Left cardiac atrium (tissue), 4 donors: ENCODE measurements around the gene TCP11L1. TPM values are rescaled to one million over a fixed set of nuclear protein-coding genes. Genes with fewer than 3 reads are reported as not detected.
"Not testable (repeated sequence)": the region's sequence is repeated elsewhere in the genome, so short reads cannot be mapped to it uniquely, and the experiment has no call there.

Source experiments
- ATAC-seq, 2 donors: fragments of 200-7000 bp; cut with Tn5 transposase; one replicate each; pipeline ENCODE4 v1.9.1; 2020; ENCODE audit warnings: mild to moderate bottlenecking in 2 of 2, moderate library complexity in 2 of 2
- DNase-seq: peaks from one replicate; pipeline ENCODE4 v3.0.0-alpha.2; 2020
- intact Hi-C, 2 donors: fragments of 100-400 bp; cut with DNase I; formaldehyde crosslinking; loops; one replicate each; pipeline versions ENCODE4 v1.14.1 to v1.15.1; 2022 to 2023
- total RNA-seq, 2 donors: library from RNA; stranded (reverse); fragmentation: NEBNext Ultra II Directional; extraction: Animal tissue kit (Norgen Biotek cat#: 25700); gene quantifications; one replicate each; pipeline ENCODE4 v1.2.1, GENCODE V29; 2021
- donor health status: DM: no; HTN: yes; CAD: no.
- donor health status: DM: no; HTN: yes; CAD: no; lungs with severe emphysema.
- donor health status: DM: yes; HTN: yes; CAD: no.
- donor health status: Dilated cardiomyopathy.

Gene TCP11L1
- total RNA-seq, 2 donors from 2014 or later = 9.7 to 9.8 TPM

DNA sequence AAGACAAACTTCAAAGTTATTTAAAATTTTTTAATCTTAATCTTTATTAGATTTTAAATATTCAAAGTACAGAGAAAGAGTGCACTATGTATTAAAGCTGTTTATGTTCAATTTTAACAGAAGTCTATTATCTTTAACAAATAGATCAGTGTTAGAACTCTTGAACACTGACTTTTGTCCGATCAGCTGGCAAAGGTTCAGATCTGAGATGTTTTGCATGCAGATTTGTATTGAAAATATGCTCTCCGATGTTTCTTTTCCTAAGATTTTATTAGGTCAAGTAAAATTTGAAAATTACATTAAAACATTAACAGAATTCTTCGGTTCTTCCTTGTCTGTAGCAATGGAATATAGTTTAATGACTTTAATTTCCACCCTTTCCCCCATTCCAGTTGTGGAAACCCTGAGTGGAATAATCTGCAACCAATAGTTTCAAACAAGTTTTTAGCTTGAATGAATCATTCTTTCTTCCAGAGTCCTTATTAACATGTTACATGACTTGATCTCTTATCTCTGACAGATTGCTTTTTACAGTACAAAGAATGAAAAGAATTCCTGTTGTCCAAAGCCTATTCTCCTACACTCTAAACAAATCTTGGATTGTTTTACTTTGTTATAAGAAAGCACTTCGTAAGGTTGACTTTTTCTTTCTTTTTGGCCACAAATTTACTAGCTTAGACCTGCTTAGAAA is 11.4 kb upstream of the TCP11L1 start:
- intact Hi-C loops = no loop called here
- ATAC-seq (no peak), DNase-seq (no peak)

DNA sequence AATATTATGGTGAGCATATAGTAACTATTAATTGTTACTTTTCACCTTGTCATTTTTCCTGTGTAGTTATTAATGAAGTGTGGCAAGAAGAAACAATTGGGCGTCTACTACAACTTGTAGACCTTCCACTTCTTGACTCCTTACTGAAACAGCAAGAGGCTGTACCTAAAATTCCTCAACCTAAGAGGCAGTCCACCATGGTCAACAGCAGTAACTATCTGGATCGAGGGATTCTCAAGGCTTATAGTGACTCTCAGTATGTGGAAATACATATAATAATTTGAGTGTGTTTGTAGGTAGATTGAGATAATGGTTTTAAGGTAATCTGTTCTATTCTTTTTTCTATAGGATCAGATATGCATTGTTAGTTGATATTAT is 10.8 kb upstream of the TCP11L1 start:
- intact Hi-C loops = no loop called here
- no peak for ATAC-seq

DNA sequence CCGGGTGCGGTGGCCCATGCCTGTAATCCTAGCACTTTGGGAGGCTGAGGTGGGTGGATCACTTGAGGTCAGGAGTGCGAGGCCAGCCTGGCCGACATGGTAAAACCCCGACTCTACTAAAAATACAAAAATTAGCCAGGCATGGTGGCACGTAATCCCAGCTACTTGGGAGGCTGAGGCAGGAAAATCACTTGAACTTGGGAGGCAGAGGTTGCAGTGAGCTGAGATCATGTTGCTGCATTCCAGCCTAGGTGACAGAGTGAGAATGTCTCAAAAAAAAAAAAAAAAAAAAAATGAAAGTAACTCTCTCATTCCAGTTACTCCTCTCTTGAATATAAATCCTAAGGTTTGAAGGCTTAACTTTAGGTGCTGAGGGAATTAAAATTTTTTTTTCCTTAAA is 10.2 kb upstream of the TCP11L1 start:
- intact Hi-C loops, ATAC-seq, DNase-seq: not testable (repeated sequence)

More for the DNA sequence above, 10.8 kb upstream of the TCP11L1 start:
- no peak for DNase-seq

DNA sequence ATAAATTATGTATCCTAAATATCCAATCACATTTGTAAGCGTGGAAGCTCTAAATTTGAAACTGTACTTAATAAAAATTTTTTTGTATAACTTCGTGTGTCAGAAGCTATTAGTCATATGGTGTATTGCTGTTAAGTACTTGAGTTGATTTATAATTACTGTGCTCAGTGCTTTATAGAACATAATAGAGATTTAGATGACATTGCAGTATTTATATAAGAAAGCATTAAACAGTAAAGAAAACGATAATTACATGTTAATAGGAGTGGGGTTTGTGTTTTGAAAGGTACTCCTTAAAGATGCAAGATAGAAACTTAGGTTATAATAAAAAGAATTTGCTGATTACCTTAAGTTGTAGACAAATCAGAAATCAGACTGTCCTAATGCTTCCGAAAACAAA is 5.9 kb upstream of the TCP11L1 start:
- ATAC-seq (no peak), DNase-seq (no peak)
- intact Hi-C loops = no loop called here

DNA sequence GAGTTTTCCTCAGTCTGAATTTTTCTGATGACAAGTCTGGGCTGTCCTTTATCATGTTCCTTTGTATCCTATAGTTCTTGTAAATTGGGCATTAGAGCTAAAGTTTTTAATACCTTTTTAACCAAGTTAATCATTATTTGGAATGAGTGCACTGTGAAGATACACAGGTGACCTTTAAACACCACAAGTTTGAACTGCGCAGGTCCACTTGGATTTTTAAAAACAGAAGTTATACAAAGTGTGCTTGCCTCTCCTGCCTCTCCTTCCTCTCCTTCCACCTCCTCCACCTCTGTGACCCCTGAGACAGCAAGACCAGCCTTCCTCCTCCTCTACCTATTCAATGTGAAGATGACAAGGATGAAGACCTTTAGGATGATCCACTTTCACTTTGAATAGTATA is 4.4 kb upstream of the TCP11L1 start:
- intact Hi-C loops = no loop called here
- ATAC-seq = no peak
- DNase-seq = no peak

DNA sequence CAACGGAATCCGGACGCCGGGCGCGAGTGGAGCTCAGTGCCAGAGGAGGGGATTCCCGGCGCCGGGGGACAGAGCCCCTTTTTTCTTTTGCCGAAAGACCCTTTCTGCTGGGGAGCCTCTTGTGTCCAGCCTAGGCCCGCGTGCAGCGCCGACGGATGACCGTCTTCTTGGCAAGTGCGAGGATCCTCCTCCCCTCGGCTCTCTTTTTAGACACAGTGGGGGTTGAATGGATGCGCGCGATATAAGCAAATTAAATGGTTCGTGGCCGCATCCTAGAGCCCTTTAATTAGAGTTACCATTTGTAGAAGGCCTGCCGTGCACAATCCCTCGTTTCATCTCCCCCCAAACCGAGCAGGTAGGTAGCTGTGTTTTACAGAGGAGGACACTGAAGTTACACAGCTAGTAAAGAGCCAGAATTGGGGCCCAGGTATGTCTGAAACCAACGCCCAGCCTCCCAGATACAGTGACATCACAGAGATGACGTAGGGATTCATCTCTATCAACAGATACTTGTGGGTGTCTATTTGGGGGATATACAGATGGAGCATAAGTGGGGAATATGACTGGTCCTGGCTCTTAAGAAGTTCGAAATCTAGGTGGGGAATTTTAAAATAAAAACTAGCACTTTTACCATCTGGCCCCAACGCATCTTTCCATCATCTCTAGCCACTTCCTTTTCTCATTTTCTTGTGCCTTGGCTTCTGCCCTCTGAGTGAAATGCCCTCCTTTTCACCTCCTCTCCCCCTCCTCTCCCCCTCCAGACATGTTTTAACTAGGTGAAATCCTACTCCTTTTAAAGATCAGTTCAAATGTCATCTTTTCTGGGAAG is 875 bp downstream of the TCP11L1 start:
- peak; percentile 13 to 52 for ATAC-seq
- intact Hi-C loops = no loop called here
- DNase-seq = no peak

DNA sequence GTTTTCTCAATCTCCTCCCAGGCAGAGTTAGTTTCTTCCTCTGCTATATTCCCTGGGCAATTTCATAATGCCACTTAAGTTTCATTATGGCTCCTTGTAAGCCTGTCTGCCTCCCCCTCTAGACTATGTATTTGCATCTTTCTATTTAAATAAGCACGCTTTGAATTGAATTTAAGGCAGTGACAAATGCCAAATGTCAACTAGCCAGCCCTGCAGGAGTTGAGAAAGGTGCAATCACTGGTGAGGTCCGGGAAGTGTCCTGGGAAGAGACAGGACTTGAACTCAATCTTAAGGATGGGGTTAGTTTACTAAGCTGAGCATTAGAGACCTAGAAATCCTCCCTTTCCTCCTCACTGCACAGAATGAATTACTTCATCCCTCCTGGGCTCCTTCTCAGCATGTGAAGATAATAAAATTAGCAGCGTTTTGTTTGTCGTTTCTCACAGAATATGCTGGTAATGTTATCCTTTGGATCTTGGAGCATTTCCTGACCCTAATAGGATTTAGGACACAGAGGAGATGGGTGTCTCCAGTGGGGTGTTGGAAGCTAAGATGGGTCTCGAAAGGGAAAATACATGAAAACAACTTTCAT is 1.6 kb downstream of the TCP11L1 start:
- DNase-seq (no peak), ATAC-seq (no peak)
- intact Hi-C loops = no loop called here

DNA sequence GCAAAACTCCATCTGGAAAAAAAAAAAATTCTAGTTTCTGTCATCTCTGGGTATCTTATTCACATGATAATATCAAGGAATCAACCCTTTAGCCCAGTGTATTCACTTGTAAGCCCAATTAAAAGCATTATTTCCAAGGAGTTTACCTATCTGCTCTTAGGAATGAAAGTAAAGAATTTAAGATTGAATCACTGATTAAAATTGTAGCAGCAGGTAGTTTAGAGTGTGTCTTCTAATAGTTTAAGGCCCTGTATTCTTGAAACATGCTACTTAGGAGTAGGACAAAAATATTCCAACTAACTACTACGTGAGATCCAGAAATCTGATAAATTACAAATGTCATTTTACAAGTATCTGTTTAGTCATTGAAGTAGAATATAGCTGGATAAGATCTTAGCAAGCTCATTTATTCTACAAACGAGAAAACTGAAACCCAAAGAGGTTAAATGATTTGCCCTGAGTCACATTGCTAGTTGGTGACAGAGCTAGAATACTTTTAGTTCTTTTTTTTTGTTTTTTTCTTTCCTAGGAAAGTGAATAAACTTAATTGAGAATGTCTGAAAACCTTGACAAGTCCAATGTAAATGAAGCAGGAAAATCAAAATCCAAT is 4.0 kb downstream of the TCP11L1 start:
- intact Hi-C loops = no loop called here
- ATAC-seq (no peak), DNase-seq (no peak)

DNA sequence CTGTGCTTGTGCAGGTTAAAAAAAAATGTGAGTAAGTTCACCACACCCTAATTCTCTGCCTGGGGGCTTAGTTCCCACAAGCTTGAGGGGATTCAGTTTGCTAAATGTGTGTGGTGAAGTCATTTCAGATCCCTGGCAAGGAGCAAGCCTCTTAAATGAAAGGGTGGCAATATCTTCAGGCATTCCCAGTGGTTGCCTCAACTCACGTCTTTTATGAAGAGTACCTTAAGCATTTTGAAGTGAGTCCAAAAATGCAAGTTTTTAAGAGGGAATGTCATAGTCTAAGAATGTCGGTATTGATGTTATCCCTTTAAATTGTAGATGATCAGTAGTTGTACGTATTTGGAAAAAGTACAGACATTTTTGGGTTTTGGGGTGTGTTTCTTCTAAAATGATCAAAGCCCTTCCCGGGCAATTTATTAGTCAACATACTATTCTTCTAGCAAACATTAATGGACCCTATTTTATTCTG is 4.9 kb downstream of the TCP11L1 start:
- DNase-seq = no peak
- intact Hi-C loops = no loop called here
- no peak for ATAC-seq

DNA sequence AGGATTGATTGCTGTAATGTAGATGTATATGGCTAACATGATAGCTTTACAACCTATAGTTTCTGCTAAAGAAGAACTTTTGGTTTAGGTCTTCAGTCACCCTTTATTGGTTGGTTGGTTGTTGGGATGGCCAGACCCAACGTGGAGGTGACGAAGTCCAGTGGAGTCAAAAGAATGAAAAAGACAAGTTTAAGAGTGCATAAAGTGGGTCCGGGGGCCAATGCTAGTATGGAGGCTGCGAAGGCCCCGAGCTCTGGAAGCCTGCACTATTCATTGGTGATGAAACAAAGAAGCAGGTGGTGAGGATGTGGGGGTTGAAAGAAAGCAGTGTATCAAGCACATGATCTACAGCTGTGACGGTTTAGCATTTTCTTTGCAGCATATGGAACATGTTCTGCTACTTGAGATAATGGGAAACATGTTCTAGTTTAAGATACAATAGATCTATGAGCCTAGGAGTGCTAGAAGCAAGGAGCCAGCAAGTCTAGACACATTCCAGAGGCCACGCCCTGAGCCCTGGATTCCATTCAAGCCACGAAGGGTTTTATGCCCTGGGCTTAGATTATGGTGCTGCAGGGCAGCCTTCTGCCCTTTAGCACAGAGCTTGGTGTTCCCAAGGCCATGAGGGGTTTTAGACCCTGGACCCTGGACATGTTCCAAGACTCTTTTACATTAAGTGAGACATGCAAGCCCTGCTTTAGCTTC is 6.3 kb downstream of the TCP11L1 start:
- no peak for DNase-seq
- intact Hi-C loops = no loop called here
- ATAC-seq = no peak

DNA sequence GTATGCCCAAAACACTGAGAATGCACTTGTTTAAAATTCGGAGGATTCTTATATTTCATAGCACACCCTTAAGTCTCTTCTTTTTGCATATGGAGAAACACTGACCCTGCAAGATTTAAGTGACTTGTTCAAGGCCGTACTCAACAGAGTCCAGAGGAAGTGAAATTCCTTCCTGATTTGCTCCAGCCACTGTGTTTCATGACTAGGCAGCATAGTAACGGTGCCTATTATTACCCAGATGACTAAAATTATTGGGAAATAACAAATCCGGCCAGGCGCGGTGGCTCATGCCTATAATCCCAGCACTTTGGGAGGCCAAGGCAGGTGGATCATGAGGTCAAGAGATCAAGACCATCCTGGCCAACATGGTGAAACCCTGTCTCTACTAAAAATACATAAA is 9.3 kb downstream of the TCP11L1 start:
- ATAC-seq = peak; percentile 34 to 81
- intact Hi-C loops, DNase-seq: not testable (repeated sequence)

DNA sequence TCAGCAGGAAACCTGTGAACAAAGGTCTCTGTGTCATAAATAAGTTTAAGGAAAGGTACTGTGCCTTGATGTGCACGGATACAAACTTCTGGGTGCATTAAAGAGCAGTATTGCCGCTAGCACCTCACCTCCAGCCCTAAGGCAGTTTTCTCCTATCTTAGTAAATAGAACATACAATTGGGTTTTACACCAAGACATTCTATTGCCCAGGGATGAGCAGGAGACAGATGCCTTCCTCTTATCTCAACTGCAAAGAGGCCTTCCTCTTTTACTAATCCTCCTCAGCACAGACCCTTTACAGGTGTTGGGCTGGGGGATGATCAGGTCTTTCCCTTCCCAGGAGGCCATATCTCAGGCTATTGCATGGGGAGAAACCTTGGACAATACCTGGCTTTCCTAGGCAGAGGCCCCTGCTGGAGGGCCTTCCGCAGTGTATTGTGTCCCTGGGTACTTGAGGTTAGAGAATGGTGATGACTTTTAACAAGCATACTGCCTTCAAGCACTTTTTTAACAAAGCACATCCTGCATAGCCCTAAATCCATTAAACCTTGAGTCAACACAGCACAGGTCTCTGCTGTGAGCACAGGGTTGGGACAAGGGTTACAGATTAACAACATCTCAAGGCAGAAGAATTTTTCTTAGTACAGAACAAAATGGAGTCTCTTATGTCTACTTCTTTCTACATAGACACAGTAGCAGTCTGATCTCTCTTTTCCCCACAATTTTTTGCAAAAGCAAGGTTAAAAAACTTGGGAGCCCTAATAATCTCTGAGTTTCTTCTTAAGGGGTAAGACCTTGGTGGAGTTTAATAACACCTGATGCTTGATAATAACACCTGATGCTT is 10.4 kb downstream of the TCP11L1 start:
- intact Hi-C loops, ATAC-seq, DNase-seq: not testable (repeated sequence)

DNA sequence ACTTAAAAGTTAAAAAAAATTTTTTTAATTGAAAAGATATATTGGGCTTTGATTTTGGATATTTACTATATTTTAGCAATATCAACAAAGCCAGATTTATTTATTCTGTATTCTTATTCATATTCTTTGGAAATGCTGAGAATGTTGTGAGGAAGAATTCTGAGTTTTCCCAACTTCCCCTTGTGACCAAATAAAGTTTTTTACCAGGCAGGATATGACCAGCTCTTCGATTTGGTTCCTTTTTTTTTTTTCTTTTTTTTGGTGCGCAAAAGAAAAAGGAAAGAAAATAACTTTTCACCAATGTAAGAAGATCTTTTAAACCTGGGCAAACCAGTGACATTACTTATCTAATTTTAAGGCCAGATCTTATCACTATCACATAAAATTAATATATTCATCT is 12.9 kb downstream of the TCP11L1 start:
- ATAC-seq (no peak), DNase-seq (no peak)
- intact Hi-C loops = no loop called here

DNA sequence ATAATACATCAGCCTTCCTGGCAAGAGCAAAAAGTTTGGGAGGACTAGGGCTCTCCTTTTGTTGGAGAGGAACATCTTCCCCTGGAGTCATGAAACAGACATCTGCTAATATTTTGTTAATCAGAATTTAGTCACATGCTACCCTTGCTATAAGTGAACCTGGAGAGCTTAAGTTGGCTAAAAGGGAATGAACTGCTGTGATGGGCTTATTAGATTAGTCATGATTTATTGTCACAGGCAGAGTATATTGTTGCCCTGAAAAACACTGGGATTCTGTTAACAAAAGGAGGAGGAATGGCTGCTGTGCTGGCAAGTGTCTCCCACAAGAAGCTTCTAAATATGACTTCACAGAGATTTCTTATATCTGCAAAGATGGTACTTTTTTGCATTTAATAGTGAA is 16.0 kb downstream of the TCP11L1 start:
- ATAC-seq (no peak), DNase-seq (no peak)
- intact Hi-C loops = no loop called here

DNA sequence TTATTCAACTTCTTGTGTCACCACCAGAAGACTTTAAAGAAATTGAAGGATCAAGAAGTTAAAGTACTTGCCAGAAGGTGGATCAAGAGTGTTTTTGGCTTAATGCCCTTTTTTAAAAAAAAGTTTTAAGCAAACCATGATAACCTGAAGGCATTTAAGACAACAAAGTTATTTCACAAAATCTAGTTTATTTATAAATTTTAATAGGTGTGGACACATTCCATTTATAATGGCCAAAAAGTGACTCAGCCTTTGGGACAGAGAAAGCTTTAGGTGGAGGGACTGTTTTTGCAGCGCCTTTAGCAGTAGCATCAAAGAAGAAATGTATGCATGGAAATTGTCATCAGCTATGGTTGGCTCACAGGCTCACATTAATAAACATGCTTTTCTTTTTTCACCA is 17.9 kb downstream of the TCP11L1 start:
- ATAC-seq = no peak
- intact Hi-C loops = no loop called here
- no peak for DNase-seq

DNA sequence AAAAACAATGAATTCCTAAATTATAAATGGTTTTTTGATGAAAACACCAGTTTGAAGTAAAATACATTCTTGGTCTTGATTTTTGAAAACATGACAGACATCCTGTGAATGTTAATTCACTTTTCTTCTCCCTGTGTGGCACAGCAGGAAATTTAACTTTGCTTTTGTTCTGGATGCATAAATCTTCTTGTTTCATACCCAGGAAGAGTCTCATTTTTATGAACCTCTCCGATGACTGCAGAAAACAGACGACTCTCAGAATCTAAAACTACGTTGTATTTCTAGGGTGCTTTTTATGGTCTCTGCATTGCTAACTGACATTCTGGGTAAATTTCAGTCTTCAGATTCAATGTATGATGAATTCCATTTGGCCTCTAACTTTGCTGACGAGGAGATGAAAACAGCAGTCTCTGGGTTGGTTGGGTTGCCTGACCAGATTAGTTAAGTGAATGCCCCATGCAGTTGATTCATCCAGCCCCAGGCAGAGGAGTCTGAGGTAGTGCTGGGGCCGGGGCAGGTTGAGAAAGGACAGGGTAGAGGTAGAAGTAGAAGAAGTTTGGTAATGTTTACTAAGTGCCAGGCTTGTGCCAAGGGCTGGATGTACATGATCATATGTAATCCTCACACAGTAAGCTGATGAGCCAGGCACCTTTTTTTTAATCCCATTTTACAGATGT is 20.1 kb downstream of the TCP11L1 start:
- DNase-seq (no peak), ATAC-seq (no peak)
- intact Hi-C loops = no loop called here

DNA sequence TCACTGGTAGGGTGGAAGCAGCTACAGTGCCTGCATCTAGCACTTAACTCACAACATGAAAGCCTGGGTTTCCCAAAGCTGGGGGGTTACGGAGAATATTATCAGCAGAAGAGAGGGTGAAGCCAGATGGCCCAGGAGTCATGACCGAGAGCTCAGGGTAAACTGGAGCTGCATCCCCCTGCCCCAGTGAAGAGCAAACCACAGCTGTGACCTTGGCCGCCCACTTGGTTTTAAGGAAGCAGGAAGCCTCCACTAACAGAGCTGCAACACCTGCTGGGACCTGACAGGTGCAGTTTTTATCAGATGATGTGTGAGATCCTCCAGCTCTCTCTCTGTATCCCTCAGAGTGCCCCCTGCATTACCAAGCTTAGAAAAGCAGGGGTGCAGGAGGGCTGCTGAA is 20.9 kb downstream of the TCP11L1 start:
- intact Hi-C loops = no loop called here
- ATAC-seq (no peak), DNase-seq (no peak)

DNA sequence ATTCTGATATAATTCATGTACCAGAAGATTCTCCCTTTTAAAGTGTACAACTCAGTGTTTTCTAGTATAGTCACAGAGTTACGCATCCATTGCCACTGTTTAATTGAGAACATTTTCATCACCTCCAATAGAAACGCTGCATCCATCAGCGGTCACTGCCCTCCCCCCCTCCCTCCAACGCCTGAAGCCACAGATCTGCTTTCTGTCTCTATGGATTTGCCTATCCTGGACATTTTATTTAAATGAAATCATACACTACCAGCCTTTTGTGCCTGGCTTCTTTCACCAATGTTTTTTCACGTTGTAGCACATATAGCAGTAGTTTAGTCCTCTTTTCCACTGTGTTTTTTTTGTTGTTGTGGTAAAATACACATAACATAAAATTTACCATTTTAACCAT is 22.8 kb downstream of the TCP11L1 start:
- intact Hi-C loops = no loop called here
- DNase-seq = no peak
- ATAC-seq = no peak
